ENCODE data around the gene CEACAM19.
A peak's percentile ranks its signal among the peaks of the same experiment; 100 is the strongest.
"Not testable (repeated sequence)": the region's sequence is repeated elsewhere in the genome, so short reads cannot be mapped to it uniquely, and the experiment has no call there.

Gene CEACAM19

DNA sequence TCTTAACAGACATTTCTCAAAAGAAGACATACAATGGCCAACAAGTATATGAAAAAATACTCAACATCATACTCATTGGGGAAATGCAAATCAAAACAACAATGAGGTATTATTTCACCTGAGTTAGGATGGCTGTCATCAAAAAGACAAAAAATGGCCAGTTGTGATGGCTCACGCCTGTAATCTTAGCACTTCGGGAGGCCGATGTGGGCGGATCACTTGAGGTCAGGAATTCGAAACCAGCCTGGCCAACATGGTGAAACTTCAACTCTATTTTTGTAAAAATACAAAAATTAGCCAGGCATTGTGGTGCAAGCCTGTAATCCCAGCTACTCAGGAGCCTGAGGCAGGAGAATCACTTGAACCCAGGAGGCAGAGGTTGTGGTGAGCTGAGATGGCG is 49.7 kb downstream of the CEACAM19 start:
- no peak for DNase-seq (ENCODE audit: low read depth in 1 of 2, low spot score in 1 of 2)

DNA sequence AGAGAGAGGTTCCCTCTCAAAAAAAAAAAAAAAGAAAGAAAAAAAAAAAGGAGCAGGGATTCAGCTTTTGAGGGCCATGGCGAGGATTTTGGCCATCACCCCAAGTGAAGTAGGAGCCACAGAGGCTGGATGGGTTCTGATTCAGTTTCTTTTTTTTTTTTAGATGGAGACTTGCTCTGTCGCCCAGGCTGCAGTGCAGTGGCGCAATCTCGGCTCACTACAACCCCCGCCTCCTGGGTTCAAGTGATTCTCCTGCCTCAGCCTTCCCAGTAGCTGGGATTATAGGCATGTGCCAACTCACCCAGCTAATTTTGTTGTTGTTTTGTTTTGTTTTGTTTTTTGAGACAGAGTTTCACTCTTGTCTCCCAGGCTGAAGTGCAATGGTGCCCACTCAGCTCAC is 50.1 kb downstream of the CEACAM19 start:
- DNase-seq (ENCODE audit: low read depth in 1 of 2, low spot score in 1 of 2) = not testable (repeated sequence)

DNA sequence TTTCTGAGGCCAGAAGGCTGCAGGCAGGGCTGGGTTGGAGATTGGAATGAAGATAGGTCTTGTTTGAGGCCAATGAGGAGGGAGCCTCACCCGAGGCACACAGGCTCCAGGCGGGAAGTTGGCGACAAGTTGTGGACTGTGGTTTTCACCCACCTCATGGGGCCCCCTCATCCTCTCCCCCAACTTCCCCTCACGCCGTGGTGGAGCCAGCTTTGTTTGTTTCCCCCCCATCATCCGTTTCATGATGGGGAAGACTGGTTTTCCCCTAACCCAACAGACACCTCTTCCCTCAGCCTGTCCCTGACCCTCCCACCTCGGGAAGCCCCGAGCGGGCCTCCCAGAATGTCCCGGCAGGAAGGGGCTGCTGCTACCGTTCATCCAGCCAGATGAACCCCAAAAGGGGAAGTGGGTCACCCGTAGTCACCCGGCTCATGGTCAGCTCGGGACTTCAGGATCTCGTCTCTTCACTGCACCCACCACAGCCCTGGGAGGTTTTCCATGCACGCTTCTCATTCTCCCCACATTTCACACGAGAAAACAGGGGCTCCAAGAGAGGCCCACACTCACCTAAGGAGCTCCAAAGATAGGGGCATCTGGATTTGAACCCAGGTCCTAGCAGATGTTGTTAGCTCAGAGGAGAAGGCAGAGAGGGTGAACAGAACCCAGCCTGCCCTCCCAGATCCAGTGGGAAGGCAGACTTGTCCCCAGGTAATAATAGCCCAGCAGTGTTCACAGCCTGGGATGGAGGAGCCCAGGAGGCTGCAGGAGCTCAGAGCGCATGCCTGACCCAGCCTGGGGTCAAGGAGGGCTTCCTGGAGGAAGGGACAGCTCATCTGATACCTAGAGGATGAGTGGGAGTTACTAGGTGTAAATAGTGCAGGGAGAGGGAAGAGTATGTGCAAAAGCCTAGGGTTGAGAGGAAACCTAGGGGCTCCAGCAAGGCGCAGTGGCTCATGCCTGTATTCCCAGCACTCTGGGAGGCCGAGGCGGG is 51.1 kb downstream of the CEACAM19 start:
- no peak for DNase-seq (ENCODE audit: low read depth in 1 of 2, low spot score in 1 of 2)

DNA sequence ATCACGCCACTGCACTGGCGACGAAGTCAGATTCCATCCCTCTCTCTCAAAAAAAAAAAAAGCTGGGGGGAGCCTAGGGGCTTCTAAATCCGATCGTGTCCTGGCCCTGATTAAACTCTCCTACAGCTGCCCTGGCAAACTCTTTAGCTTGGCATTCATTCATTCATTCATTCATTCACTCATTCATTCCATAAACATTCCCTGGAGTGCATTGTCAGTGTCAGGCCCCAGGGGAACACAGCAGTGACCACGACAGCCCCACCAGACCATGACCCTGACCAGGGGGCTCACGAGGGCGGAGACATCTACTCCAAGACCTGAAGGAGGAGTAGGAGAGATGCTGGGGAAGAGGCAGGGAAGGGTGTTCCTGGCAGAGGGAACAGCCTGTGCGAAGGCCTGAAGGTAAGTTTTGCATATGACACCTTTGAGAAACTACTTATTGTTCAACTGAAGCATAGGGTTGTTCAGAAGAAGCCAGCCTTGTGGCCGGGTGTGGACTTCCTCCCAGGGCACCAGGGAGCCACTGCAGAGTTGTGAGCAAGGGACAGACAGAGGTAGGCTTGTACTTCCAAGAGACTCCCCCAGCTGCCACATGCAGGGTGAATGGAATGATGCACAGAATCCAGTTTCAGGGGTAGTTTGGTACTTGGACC is 52.1 kb downstream of the CEACAM19 start:
- no peak for DNase-seq (ENCODE audit: low read depth in 1 of 2, low spot score in 1 of 2)

DNA sequence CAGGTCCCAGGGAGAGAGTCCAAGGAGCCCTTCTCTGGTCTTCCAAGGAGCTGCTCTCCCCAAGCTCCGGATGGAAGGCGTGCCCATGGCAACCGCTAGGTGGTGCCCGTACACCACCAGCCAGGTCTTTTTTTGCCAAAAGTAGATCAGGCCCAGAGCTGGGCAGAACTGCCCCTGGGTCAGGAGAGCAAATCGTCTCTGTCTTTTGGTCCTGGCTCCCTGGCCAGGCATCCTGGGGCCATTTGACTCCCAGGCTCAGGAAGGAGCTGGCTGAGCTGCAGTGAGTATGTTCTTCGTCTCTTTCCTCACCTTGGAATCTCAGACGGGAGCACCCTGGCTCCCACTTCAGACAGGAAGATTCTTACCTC is 52.7 kb downstream of the CEACAM19 start:
- peak; percentile 66 to 68 for DNase-seq (ENCODE audit: low read depth in 1 of 2, low spot score in 1 of 2)

DNA sequence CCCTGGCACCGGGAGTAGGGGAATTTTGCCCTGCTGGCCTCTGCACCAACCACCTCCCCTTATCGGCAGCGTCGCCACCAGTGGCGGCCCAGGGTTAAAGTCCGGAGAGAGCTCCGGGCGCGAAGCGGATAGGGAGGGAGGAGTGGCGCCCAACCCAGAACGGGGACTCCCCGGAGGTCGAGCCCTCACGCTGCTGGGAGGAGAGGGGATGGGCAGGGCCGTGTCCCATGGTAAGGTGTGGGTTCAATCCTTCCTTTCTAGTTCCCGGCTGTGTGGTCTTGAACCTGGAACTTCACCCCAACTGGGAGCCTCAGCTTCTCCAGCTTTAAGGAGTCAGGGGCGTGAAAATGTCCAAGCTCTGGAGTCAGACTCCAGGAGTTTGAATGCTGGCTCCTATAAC is 54.0 kb downstream of the CEACAM19 start:
- no peak for DNase-seq (ENCODE audit: low read depth in 1 of 2, low spot score in 1 of 2)

DNA sequence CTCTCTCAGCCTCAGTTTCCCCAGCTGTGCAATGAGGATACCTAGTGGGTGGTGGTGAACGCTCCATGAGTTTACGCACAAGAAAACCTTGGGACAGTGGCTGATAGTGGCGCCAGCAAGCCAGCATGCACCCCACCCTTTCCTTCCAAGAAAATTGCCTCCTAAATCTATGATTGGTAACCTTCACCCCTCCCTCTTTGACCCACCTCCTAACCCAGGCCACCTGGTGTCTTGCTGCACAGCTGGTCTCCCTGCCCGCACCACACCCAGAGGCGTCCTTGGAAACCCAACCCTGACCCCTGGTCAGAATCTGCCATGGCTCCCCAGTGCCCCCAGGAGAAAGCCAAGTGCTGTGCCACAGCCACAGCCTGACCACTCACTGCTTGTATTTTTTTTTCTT is 54.4 kb downstream of the CEACAM19 start:
- no peak for DNase-seq (ENCODE audit: low read depth in 1 of 2, low spot score in 1 of 2)

DNA sequence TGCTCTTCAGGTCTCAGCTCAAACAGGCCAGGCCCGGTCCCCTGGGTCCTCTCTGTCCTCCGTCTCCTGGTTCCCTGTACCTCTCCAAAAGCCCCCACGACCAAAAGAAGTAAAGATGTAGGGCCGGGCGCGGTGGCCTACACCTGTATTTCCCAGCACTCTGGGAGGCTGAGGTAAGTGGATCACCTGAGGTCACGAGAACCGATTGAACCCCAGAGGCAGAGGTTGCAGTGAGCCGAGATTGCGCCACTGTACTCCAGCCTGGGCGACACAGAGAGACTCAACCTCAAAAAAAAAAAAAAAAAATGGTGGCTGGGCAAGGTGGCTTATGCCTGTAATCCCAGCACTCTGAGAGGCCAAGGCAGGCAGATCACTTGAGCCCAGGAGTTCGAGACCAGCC is 55.2 kb downstream of the CEACAM19 start:
- no peak for DNase-seq (ENCODE audit: low read depth in 1 of 2, low spot score in 1 of 2)

DNA sequence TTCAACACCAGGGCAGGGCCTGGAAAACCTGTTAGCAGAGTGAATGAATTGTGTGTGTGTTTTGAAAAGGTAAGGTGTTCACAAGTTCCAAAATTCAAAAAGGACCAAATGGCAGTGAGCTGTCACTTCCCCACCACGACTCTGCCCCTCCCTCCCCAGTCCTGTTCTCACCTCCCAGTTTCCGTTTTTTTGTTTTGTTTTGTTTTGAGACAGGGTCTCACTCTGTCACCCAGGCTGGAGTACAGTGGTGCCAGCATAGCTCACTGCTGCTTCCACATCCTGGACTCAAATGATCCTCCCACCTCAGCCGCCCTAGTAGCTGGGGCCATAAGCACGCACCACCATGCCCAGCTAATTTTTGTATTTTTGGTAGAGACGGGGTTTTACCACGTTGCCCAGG is 56.9 kb downstream of the CEACAM19 start:
- DNase-seq (ENCODE audit: low read depth in 1 of 2, low spot score in 1 of 2) = no peak

DNA sequence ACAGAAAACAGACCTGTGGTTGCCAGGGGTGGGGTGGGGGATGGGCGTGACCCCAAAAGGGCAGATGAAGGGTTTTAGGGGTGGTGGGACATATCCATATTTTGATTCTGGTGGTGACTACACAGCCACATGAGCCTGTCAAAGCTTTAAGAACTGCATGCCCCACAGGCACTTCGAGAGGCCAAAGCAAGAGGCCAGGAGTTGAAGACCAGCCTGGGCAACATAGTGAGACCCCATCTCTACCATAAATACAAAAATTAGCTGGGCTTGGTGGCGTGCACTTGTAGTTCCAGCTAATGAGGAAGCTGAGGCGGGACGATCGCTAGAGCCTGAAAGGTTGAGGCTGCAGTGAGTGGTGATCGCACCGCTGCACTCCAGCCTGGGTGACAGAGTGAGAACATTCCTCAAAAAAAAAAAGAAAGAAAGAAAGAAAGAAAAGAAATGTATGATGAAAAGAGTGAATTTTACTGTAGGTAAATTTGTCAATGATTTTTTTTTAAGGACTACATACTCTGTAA is 58.3 kb downstream of the CEACAM19 start:
- no peak for DNase-seq (ENCODE audit: low read depth in 1 of 2, low spot score in 1 of 2)

DNA sequence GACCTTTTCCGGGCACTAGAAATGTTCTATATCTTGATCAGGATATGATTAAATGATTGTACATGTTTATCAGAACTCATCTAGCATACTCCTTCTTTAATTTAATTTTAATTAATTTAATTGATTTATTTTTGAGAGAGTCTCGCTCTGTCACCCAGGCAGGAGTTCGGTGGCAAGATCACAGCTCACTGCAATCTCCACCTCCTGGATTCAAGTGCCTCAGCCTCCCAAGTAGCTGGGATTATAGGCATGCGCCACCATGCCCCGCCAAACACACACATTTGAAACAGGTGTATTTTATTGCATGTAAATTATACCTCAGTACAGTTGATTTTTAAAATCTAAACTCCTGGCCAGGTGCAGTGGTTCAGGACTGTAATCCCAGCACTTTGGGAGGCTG is 59.8 kb downstream of the CEACAM19 start:
- no peak for DNase-seq (ENCODE audit: low read depth in 1 of 2, low spot score in 1 of 2)

DNA sequence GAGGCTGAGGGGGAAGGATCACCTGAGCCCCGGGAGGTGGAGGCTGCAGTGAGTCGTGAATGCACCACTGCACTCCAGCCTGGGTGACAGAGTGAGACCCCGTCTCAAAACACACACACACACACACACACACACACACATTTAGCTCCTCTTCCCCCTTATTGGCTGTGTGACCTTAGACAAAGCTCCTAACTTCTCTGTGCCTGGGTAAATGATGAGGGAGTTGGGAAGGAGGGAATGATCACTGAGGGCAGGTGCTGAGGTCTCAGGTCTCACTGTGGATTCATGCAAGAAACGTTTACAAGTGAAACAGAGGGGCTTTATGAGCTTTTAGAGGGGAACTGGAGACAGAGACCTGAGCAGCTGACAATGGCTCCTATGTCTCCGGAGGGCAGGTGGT is 60.3 kb downstream of the CEACAM19 start:
- DNase-seq (ENCODE audit: low read depth in 1 of 2, low spot score in 1 of 2) = no peak

DNA sequence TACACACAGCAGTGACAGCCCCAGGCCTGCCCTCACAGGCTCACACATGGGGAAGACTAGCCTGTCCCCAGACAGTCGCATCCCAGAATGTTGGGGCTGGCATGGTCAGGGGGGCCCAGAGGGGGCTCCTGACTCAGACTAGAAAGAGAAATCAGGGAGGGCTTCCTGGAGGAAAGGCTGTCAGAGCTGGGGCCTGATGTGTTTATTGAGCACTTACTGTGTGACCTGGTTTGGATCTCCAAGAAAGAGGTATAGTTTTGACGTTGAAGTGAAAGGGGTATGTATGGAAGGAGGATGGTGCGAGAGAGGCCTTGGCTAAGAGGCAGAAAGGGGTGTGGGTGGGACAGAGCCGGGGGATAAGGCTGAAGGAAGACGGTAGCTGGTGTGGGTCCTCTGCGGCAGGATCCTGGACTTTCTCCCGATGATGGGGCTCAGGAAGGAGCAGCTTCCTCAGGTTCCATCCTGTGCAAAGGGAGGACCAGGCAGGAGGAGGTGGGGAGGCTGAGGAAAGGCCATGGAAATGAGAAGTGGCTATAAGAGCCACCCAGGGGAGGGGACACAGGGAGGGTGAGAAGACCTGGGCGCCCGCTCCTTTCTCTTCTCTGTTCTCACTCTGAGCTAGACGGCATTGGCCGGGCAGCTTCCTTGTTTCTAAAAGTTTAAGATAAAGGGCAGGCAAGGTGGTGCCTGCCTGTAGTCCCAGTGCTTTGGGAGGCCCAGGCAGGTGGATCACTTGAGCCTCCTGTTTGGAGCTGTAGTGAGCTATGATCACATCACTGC is 61.1 kb downstream of the CEACAM19 start:
- no peak for DNase-seq (ENCODE audit: low read depth in 1 of 2, low spot score in 1 of 2)

All from stimulated activated CD4-positive, alpha-beta T cell treated with anti-CD3 and anti-CD28 coated beads, Interleukin-15, amount 100 ng/mL, for 1 hour (primary cell).